GM12801 (cell line): ENCODE measurements around the gene SRPK1.

Experiments
- TF ChIP-seq, protein P1 (sequence below): IDR thresholded peaks from one replicate; pipeline ENCODE4 v1.5.1; 2011; ENCODE audit warnings: control low read depth; ENCODE audit not compliant: insufficient read length; ENCODE audit errors: extremely low read depth

The SRPK1 gene

DNA sequence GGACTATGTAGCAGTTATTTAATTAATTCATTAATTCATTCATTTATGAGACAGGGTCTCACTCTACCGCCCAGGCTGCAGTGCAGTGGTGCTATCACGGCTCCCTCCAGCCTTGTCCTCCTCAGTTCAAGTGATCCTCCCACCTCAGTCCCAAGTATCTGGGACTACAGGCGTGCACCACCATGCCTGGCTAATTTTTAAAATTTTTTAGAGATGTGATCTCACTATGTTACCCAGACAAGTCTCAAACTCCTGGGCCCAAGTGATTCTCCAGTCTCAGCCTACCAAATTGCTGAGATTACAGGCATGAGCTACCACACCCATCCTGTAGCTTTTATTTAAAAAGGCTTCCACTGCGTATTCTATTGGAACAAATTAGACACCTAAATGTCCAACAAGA is 23.4 kb downstream of the SRPK1 start:
- TF ChIP-seq, protein P1, sequence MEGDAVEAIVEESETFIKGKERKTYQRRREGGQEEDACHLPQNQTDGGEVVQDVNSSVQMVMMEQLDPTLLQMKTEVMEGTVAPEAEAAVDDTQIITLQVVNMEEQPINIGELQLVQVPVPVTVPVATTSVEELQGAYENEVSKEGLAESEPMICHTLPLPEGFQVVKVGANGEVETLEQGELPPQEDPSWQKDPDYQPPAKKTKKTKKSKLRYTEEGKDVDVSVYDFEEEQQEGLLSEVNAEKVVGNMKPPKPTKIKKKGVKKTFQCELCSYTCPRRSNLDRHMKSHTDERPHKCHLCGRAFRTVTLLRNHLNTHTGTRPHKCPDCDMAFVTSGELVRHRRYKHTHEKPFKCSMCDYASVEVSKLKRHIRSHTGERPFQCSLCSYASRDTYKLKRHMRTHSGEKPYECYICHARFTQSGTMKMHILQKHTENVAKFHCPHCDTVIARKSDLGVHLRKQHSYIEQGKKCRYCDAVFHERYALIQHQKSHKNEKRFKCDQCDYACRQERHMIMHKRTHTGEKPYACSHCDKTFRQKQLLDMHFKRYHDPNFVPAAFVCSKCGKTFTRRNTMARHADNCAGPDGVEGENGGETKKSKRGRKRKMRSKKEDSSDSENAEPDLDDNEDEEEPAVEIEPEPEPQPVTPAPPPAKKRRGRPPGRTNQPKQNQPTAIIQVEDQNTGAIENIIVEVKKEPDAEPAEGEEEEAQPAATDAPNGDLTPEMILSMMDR: no peak

DNA sequence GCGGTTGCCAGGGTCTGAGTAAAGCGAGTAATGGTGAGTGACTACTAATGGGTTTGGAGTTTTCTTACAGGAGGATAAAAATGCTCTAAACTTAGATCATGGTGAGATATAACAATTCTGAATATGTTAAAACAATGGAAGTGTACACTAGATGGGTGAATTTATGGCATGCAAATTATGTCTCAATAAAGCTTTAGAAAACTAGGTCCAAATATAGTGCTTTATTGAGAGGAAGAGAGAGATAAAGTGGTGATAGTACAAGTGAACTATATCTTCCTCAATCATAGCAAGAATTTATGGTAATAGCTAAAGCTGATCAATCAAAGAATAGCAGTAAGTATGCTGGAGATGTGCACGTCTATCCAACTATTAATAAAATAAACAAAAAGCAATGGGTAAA is 23.9 kb downstream of the SRPK1 start:
- TF ChIP-seq, protein P1: no peak

- TF ChIP-seq, protein P1: no peak
Measured at GRCh38 chr6:35896228-35896627, 24.7 kb downstream of the SRPK1 start.

GRCh38 chr6:35895560-35895959 is 25.3 kb downstream of the SRPK1 start:
- TF ChIP-seq, protein P1: no peak

GRCh38 chr6:35894776-35895175 is 26.1 kb downstream of the SRPK1 start:
- TF ChIP-seq, protein P1: no peak

DNA sequence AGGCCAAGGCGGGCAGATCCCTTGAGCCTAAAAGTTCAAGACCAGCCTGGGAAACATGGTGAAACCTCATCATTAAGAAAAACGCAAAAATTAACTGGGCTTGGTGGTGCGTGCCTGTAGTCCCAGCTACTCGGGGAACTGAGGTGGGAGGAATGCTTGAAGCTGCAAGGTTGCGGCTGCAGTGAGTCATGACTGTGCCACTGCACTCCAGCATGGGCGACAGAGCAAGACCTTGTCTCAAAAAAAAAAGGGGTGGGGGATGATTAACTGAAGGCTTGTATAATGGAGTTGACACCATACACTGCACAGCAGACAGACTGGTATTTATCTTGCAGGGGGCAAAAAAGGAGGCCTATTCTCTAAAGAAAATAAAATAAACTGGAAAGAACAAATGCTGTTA is 27.7 kb downstream of the SRPK1 start:
- TF ChIP-seq, protein P1: no peak

- TF ChIP-seq, protein P1: no peak
Measured at GRCh38 chr6:35892482-35892881, 28.4 kb downstream of the SRPK1 start.

- TF ChIP-seq, protein P1: no peak
Measured at GRCh38 chr6:35879151-35879550, 41.7 kb downstream of the SRPK1 start.
